Mesodermal cell (in vitro differentiated cells): ENCODE data around the gene LRPAP1.

Source experiments
- H3K27ac ChIP-seq: 2 replicates; pipeline ENCODE4 v1.7.0; 2013; ENCODE audit warnings: mild to moderate bottlenecking, low read depth, low read length, moderate library complexity; ENCODE audit not compliant: severe bottlenecking
- H3K36me3 ChIP-seq: 2 replicates; pipeline ENCODE4 v1.7.1; 2013; ENCODE audit warnings: mild to moderate bottlenecking, low read length, moderate library complexity; ENCODE audit not compliant: control insufficient read depth, insufficient read depth
- H3K4me1 ChIP-seq: one replicate; pipeline ENCODE4 v1.7.1; 2013; ENCODE audit warnings: mild to moderate bottlenecking, low read length; ENCODE audit not compliant: insufficient read depth, control insufficient read depth, poor library complexity, severe bottlenecking
- H3K4me3 ChIP-seq: 2 replicates; pipeline ENCODE4 v1.7.0; 2013; ENCODE audit warnings: low read length, control low read depth, mild to moderate bottlenecking; ENCODE audit not compliant: insufficient read depth, poor library complexity, severe bottlenecking; ENCODE audit errors: extremely low read depth
- H3K9me3 ChIP-seq: 2 replicates; pipeline ENCODE4 v1.7.1; 2013; ENCODE audit warnings: mild to moderate bottlenecking, low read length, moderate library complexity; ENCODE audit not compliant: control insufficient read depth
- WGBS, 2 experiments: methylation state at CpG; one replicate each; pipeline ENCODE4 v1.1.5; 2013; ENCODE audit warnings: missing lambda C conversion rate in 2 of 2; ENCODE audit not compliant: insufficient coverage in 2 of 2; 5-methylcytosine and 5-hydroxymethylcytosine counted together

The LRPAP1 gene

GRCh38 chr4:3523628-3524221, 8.5 kb downstream of the LRPAP1 start:
- H3K4me1 ChIP-seq: no peaks in the 10 kb centered on the region
- peaks cover 60% of the 10 kb centered on the region for H3K36me3 ChIP-seq
- WGBS, 2 experiments: 96 to 97% methylated on average over 14 to 20 of the region's 24 CpGs
- no peak overlapping the region for H3K27ac ChIP-seq
- H3K4me3 ChIP-seq: no peak overlapping the region
- H3K9me3 ChIP-seq: no peaks in the 10 kb centered on the region

- Histone ChIP-seq H3K27ac (no peak overlapping the region), H3K9me3 (no peaks in the 10 kb centered on the region), H3K4me1 (no peaks in the 10 kb centered on the region), H3K4me3 (no peak overlapping the region), H3K36me3 (peaks cover 57% of the 10 kb centered on the region)
- 92 to 95% methylated on average over 8 to 9 of the region's 10 CpGs for WGBS, 2 experiments
Measured at GRCh38 chr4:3523146-3523627, 9.0 kb downstream of the LRPAP1 start.

- Histone ChIP-seq H3K4me3 (no peak overlapping the region), H3K27ac (no peak overlapping the region), H3K36me3 (peaks cover 62% of the 10 kb centered on the region), H3K9me3 (no peaks in the 10 kb centered on the region), H3K4me1 (no peaks in the 10 kb centered on the region)
- WGBS, 2 experiments: 94 to 97% methylated on average over 11 to 14 of the region's 19 CpGs
Measured at GRCh38 chr4:3522651-3523050, 9.6 kb downstream of the LRPAP1 start.

GRCh38 chr4:3522326-3522640, 9.9 kb downstream of the LRPAP1 start:
- H3K4me1 ChIP-seq: no peaks in the 10 kb centered on the region
- H3K36me3 ChIP-seq: peaks cover 66% of the 10 kb centered on the region
- WGBS, 2 experiments: 90 to 95% methylated on average over 4 to 5 of the region's 15 CpGs
- no peaks in the 10 kb centered on the region for H3K9me3 ChIP-seq
- H3K27ac ChIP-seq: no peak overlapping the region
- H3K4me3 ChIP-seq: no peak overlapping the region

GRCh38 chr4:3521621-3522325, 10.4 kb downstream of the LRPAP1 start:
- no peak overlapping the region for H3K27ac ChIP-seq
- WGBS, 2 experiments: 96 to 100% methylated on average over 8 to 10 of the region's 16 CpGs
- H3K4me1 ChIP-seq: no peaks in the 10 kb centered on the region
- peaks cover 70% of the 10 kb centered on the region for H3K36me3 ChIP-seq
- H3K9me3 ChIP-seq: no peaks in the 10 kb centered on the region
- H3K4me3 ChIP-seq: no peak overlapping the region

GRCh38 chr4:3520796-3521600, 11.2 kb downstream of the LRPAP1 start:
- Histone ChIP-seq H3K36me3 (peaks cover 75% of the 10 kb centered on the region), H3K4me3 (no peak overlapping the region), H3K9me3 (no peaks in the 10 kb centered on the region), H3K27ac (no peak overlapping the region), H3K4me1 (no peaks in the 10 kb centered on the region)
- WGBS, 2 experiments: 97% methylated on average over 28 to 31 of the region's 31 CpGs

- H3K4me3 ChIP-seq: no peak overlapping the region
- H3K9me3 ChIP-seq: no peaks in the 10 kb centered on the region
- H3K4me1 ChIP-seq: no peaks in the 10 kb centered on the region
- H3K27ac ChIP-seq: no peak overlapping the region
- 90 to 95% methylated on average over 9 to 11 of the region's 11 CpGs for WGBS, 2 experiments
- peaks cover 77% of the 10 kb centered on the region for H3K36me3 ChIP-seq
Measured at GRCh38 chr4:3520276-3520675, 11.9 kb downstream of the LRPAP1 start.

- H3K4me1 ChIP-seq: no peaks in the 10 kb centered on the region
- H3K9me3 ChIP-seq: no peaks in the 10 kb centered on the region
- no peak overlapping the region for H3K27ac ChIP-seq
- H3K36me3 ChIP-seq: peaks cover 71% of the 10 kb centered on the region
- WGBS, 2 experiments: 95% methylated on average over 18 to 23 of the region's 23 CpGs
- H3K4me3 ChIP-seq: no peak overlapping the region
Measured at GRCh38 chr4:3519468-3520264, 12.6 kb downstream of the LRPAP1 start.

- Histone ChIP-seq H3K27ac (no peak overlapping the region), H3K4me1 (no peaks in the 10 kb centered on the region), H3K36me3 (peaks cover 71% of the 10 kb centered on the region), H3K4me3 (no peak overlapping the region), H3K9me3 (no peaks in the 10 kb centered on the region)
- 96 to 97% methylated on average over 17 to 18 of the region's 18 CpGs for WGBS, 2 experiments
Measured at GRCh38 chr4:3518941-3519340, 13.3 kb downstream of the LRPAP1 start.

- Histone ChIP-seq H3K27ac (no peak overlapping the region), H3K4me1 (no peaks in the 10 kb centered on the region), H3K4me3 (no peak overlapping the region), H3K9me3 (no peaks in the 10 kb centered on the region), H3K36me3 (peaks cover 69% of the 10 kb centered on the region)
- WGBS, 2 experiments: 95 to 96% methylated on average over 4 to 5 of the region's 11 CpGs
Measured at GRCh38 chr4:3518511-3518880, 13.7 kb downstream of the LRPAP1 start.
